Suprapubic skin (tissue), 4 donors: ENCODE data around the gene INSYN2B. TPM values are rescaled to one million over a fixed set of nuclear protein-coding genes. Genes with fewer than 3 reads are reported as not detected.

Source experiments
- DNase-seq, 2 donors: peaks; one replicate each; pipeline ENCODE4 v3.0.0-alpha.2; 2019; ENCODE audit warnings: low spot score in 2 of 2
- H3K27ac ChIP-seq: fragments of 200-600 bp; sonication (generic); one replicate; pipeline ENCODE4 v1.5.1; 2019
- H3K27me3 ChIP-seq: fragments of 200-600 bp; sonication (generic); one replicate; pipeline ENCODE4 v1.5.1; 2019
- H3K36me3 ChIP-seq: fragments of 200-600 bp; sonication (generic); one replicate; pipeline ENCODE4 v1.5.1; 2019
- H3K4me1 ChIP-seq: fragments of 200-600 bp; sonication (generic); one replicate; pipeline ENCODE4 v1.5.1; 2019
- H3K4me3 ChIP-seq: fragments of 200-600 bp; sonication (generic); one replicate; pipeline ENCODE4 v1.5.1; 2019; ENCODE audit warnings: mild to moderate bottlenecking
- H3K9me3 ChIP-seq: fragments of 200-600 bp; sonication (generic); one replicate; pipeline ENCODE4 v1.5.1; 2019
- CTCF ChIP-seq, 2 donors: fragments of 200-600 bp in 1 of 2; fragments of 450-650 bp in 1 of 2; sonication (generic) in 1 of 2; IDR thresholded peaks; one replicate each; pipeline ENCODE4 v1.5.1; 2016 to 2019; ENCODE audit warnings: antibody characterized with exemption in 2 of 2, mild to moderate bottlenecking in 1 of 2, moderate library complexity in 1 of 2
- EP300 ChIP-seq: sonication (generic); formaldehyde crosslinking; IDR thresholded peaks from one replicate; pipeline ENCODE4 v1.6.1; 2017; ENCODE audit warnings: antibody characterized with exemption
- POLR2A ChIP-seq, 2 donors: fragments of 450-650 bp; IDR thresholded peaks; one replicate each; pipeline ENCODE4 v1.6.1; 2017; ENCODE audit warnings: antibody characterized with exemption in 2 of 2, mild to moderate bottlenecking in 2 of 2, moderate library complexity in 2 of 2
- POLR2AphosphoS5 ChIP-seq, 3 donors: sonication (generic); formaldehyde crosslinking; IDR thresholded peaks; one replicate each; pipeline ENCODE4 v1.6.1; 2017; ENCODE audit warnings: antibody characterized with exemption in 3 of 3
- WGBS: methylation state at CpG from one replicate; pipeline ENCODE4 v1.1.5; 2018; 5-methylcytosine and 5-hydroxymethylcytosine counted together
- total RNA-seq, 4 donors: library from RNA; depleted of rRNA; stranded (reverse); fragments of >200 nt; gene quantifications; one replicate each; pipeline ENCODE4 v1.1.0, GENCODE V29; 2016

Gene INSYN2B
- total RNA-seq, 4 donors from 2014 or later = 0.47 to 0.68 (median 0.55) TPM

DNA sequence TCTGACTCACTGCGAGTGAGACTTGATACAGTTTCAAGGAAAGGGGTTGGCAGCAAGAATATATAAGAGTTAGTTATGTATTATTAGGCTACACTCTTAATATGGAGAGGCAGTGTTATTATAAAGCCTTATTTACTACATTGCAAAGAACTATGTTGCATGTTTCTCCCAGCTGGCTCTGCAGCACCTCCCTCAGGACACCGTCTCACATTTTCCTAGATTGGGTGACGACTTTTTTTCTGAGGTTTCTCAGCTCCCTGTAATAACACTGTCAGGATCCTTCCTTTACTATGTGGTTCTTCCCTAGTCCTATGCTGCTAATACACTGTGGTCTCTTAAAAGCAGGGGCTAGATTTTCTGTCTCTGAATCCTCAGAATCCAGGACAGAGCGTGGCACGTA is 153.7 kb downstream of the INSYN2B start:
- H3K27ac ChIP-seq = no peak overlapping the region
- TF ChIP-seq POLR2AphosphoS5 (IDR thresholded peaks at IDR 0.05) (no peak), EP300 (no peak), POLR2A (IDR thresholded peaks at IDR 0.05) (no peak), CTCF (IDR thresholded peaks at IDR 0.05) (no peak)
- no peak for DNase-seq
- WGBS = 71% methylated on average over 5 of the region's 5 CpGs
- H3K36me3 ChIP-seq = no peaks in the 10 kb centered on the region
- H3K9me3 ChIP-seq = no peaks in the 10 kb centered on the region
- no peaks in the 10 kb centered on the region for H3K4me1 ChIP-seq
- no peak overlapping the region for H3K4me3 ChIP-seq
- no peaks in the 10 kb centered on the region for H3K27me3 ChIP-seq

GRCh38 chr5:169817031-169817430 is 163.3 kb downstream of the INSYN2B start:
- Histone ChIP-seq H3K4me1 (no peaks in the 10 kb centered on the region), H3K9me3 (no peaks in the 10 kb centered on the region), H3K36me3 (no peaks in the 10 kb centered on the region), H3K27me3 (peaks cover 5% of the 10 kb centered on the region), H3K27ac (no peak overlapping the region), H3K4me3 (no peak overlapping the region)
- no peak for TF ChIP-seq POLR2A (IDR thresholded peaks at IDR 0.05)
- TF ChIP-seq EP300 = no peak
- no peak for TF ChIP-seq POLR2AphosphoS5 (IDR thresholded peaks at IDR 0.05)
- TF ChIP-seq CTCF (IDR thresholded peaks at IDR 0.05) = no peak
- WGBS = 50% methylated on average over 2 of the region's 2 CpGs
- DNase-seq = no peak

DNA sequence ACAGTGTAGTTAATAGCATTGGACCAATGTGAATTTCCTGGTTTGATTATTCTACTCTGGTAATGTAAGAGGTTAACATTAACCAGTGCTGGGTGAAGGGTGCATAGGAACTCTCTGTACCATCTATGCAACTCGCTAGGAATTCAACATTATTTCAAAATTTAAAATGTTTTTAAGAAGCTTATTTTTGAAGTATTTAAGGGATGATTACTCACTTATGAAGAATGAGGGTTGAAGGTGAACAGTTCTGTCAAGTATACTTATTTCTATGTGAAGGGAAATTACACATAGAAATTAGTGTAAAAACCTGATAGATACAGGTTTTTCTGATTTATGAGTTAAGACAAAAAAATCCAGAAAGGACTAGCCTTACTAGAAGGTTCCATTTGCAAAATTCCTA is 165.8 kb downstream of the INSYN2B start:
- H3K27ac ChIP-seq = no peak overlapping the region
- 87% methylated on average over 1 of the region's 1 CpG for WGBS
- H3K4me3 ChIP-seq = no peak overlapping the region

More for the DNA sequence above, 165.8 kb downstream of the INSYN2B start:
- Histone ChIP-seq H3K4me1 (no peaks in the 10 kb centered on the region), H3K27me3 (peaks cover 12% of the 10 kb centered on the region), H3K36me3 (no peaks in the 10 kb centered on the region), H3K9me3 (no peaks in the 10 kb centered on the region)
- TF ChIP-seq POLR2A (IDR thresholded peaks at IDR 0.05) = no peak
- no peak for TF ChIP-seq EP300
- TF ChIP-seq POLR2AphosphoS5 (IDR thresholded peaks at IDR 0.05) = no peak
- TF ChIP-seq CTCF (IDR thresholded peaks at IDR 0.05) = no peak
- DNase-seq = no peak

Other genes with a start within 250 kb of the INSYN2B start
- 1 to 10 TPM; 2.4 to 4.9 (median 3.9) TPM for gene FOXI1, start 125.4 kb upstream of the INSYN2B start, total RNA-seq